ENCODE results near the gene TMEM154. TPM values are rescaled to one million over a fixed set of nuclear protein-coding genes. Genes with fewer than 3 reads are reported as not detected.

TMEM154 gene
- total and polyA plus RNA-seq, 2 donors, result 4.1 to 5.5 TPM

DNA sequence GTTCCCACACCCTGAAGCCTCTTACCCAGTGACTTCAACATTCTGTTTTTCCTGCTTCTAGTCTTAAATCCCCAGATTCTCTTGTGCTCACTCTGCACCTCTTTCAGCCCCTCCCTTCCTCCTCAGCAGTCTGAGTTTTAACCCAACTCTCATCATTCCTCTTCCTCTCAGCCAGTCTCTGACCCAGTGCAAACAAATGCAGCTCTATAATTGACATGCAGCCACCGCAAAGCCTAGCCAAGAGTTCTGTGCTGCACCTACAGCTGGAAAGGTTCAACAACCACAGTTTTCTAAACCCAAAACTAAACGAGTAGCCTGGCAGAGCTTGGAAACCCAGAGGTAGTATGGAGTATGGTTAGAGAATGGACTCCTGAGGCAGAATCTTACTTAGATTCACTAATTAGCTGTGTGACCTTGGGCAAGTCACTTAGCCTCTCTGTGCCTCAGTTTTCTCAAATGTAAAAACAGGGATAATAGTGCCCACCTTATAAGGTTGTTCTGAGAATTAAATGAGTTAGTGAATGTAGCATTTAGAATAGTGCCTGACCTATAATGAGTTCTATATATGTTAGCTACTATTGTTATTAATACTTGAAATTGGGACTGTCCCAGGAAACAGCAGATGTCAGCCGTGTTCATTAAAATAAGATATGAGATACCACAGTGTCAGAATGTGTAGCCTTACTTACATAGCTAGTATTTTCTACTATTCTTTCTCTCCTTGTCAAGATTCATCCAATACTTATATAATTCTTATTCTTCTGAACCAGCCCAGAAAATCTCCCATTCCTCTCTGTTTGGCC is 3.5 kb downstream of the TMEM154 start:
- Histone ChIP-seq H3K27me3 (ENCODE audit: control insufficient read depth in 2 of 2, insufficient read depth in 1 of 2, low read length in 1 of 2) (no peaks in the 10 kb centered on the region), H3K36me3 (ENCODE audit: control insufficient read depth in 2 of 2, insufficient read depth in 2 of 2, low read length in 1 of 2) (no peaks in the 10 kb centered on the region), H3K4me3 (ENCODE audit: low read length in 2 of 2) (no peak overlapping the region), H3K4me1 (ENCODE audit: control insufficient read depth in 2 of 2, insufficient read depth in 2 of 2, low read length in 2 of 2) (peaks cover 10 to 12% of the 10 kb centered on the region in 2 donors), H3K27ac (ENCODE audit: low read depth in 1 of 2, low read length in 1 of 2) (no peak overlapping the region), H3K9me3 (ENCODE audit: control insufficient read depth in 2 of 2, insufficient read depth in 1 of 2, low read length in 1 of 2) (no peaks in the 10 kb centered on the region)
- 92% methylated on average over 3 of the region's 3 CpGs for WGBS
- DNase-seq (ENCODE audit: low read depth in 6 of 9, low spot score in 9 of 9), result no peak

DNA sequence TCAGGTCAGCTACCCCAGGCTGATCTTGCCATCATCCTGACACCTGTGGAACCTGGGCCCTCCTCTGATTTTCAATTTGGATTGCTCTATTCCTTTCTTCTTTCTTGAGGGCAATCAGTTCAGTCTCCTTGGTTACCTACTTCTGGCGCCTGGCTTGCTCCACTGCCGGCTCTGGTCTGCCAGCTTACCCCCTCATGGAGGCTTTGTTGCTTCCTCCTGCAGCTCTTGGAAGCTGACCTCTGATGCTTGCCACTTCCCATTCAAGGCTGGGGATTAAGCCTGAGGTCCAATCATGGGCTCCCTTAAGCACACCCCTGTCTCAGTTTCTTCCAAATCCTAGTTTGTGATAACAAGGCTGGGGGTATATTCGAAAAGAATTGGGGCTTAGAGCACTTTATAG is 5.4 kb downstream of the TMEM154 start:
- DNase-seq (ENCODE audit: low read depth in 6 of 9, low spot score in 9 of 9), result no peak
- WGBS, result 100% methylated on average over 3 of the region's 3 CpGs
- Histone ChIP-seq H3K4me1 (ENCODE audit: control insufficient read depth in 2 of 2, insufficient read depth in 2 of 2, low read length in 2 of 2) (peaks cover 5 to 7% of the 10 kb centered on the region in 2 donors), H3K27ac (ENCODE audit: low read depth in 1 of 2, low read length in 1 of 2) (no peak overlapping the region), H3K4me3 (ENCODE audit: low read length in 2 of 2) (no peak overlapping the region), H3K9me3 (ENCODE audit: control insufficient read depth in 2 of 2, insufficient read depth in 1 of 2, low read length in 1 of 2) (no peaks in the 10 kb centered on the region), H3K27me3 (ENCODE audit: control insufficient read depth in 2 of 2, insufficient read depth in 1 of 2, low read length in 1 of 2) (no peaks in the 10 kb centered on the region), H3K36me3 (ENCODE audit: control insufficient read depth in 2 of 2, insufficient read depth in 2 of 2, low read length in 1 of 2) (no peaks in the 10 kb centered on the region)

DNA sequence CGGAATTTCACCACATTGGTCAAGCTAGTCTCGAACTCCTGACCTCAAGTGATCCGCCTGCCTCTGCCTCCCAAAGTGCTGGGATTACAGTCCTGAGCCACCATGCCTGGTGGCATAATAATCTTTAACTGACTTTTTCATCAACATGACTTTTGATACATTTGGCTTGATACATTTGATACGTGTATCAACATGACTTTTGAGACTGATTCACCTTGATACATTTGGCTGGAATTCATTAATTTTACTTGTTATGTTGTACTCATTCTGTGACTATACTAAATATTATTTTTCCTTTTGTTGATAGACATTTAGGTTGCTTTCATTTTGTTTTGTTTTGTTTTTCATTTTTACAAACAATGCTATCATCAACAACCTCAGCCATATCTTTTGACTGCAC is 6.3 kb downstream of the TMEM154 start:
- Histone ChIP-seq H3K4me1 (ENCODE audit: control insufficient read depth in 2 of 2, insufficient read depth in 2 of 2, low read length in 2 of 2) (peaks cover 2 to 4% of the 10 kb centered on the region in 2 donors), H3K36me3 (ENCODE audit: control insufficient read depth in 2 of 2, insufficient read depth in 2 of 2, low read length in 1 of 2) (no peaks in the 10 kb centered on the region), H3K4me3 (ENCODE audit: low read length in 2 of 2) (no peak overlapping the region), H3K27ac (ENCODE audit: low read depth in 1 of 2, low read length in 1 of 2) (no peak overlapping the region), H3K27me3 (ENCODE audit: control insufficient read depth in 2 of 2, insufficient read depth in 1 of 2, low read length in 1 of 2) (no peaks in the 10 kb centered on the region), H3K9me3 (ENCODE audit: control insufficient read depth in 2 of 2, insufficient read depth in 1 of 2, low read length in 1 of 2) (no peaks in the 10 kb centered on the region)
- no peak for DNase-seq (ENCODE audit: low read depth in 6 of 9, low spot score in 9 of 9)
- 94% methylated on average over 4 of the region's 4 CpGs for WGBS

DNA sequence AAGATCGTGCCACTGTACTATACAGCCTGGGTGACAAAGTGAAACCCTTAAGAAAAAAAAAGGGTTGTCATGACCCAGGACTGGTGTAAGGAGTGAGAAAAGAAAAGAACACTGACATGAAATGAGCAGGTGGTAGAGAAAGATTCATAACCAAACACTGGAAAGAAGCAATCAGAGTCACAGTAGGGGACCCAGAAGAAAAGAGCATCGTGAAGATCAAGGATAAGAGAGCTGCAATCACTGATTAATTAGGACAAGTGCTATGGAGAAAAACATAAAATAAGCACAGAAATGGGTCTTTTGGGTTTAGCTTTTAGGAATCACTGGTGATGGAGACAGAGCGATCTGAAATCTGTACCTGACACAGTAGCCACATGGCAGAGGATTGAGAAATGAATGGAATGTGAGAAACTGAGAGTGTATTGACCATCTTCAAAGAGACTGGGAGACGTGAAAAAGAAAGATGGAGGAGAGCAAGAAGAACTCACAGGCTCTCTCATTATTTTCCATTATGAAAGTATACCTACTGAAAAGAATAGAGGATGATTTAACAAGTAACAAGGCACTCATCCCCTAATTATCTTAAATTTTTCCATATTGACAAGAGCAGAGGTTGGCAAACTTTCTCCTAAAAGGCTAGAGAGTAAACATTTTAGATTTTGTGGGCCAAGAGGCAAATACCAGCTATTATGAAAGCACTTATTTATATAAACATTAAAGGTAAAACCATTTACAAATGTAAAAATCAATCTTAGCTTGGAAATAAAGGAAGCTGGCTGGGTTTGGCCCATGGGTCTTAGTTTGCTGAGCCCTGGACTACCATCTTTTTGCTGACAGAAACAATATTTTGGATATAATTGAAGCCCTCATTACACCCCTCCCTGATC is 7.3 kb downstream of the TMEM154 start:
- Histone ChIP-seq H3K4me3 (ENCODE audit: low read length in 2 of 2) (no peak overlapping the region), H3K36me3 (ENCODE audit: control insufficient read depth in 2 of 2, insufficient read depth in 2 of 2, low read length in 1 of 2) (no peaks in the 10 kb centered on the region), H3K27me3 (ENCODE audit: control insufficient read depth in 2 of 2, insufficient read depth in 1 of 2, low read length in 1 of 2) (no peaks in the 10 kb centered on the region), H3K9me3 (ENCODE audit: control insufficient read depth in 2 of 2, insufficient read depth in 1 of 2, low read length in 1 of 2) (no peaks in the 10 kb centered on the region), H3K4me1 (ENCODE audit: control insufficient read depth in 2 of 2, insufficient read depth in 2 of 2, low read length in 2 of 2) (peaks cover 9 to 10% of the 10 kb centered on the region in 2 donors), H3K27ac (ENCODE audit: low read depth in 1 of 2, low read length in 1 of 2) (no peak overlapping the region)
- WGBS, result 98% methylated on average over 4 of the region's 4 CpGs
- no peak for DNase-seq (ENCODE audit: low read depth in 6 of 9, low spot score in 9 of 9)

DNA sequence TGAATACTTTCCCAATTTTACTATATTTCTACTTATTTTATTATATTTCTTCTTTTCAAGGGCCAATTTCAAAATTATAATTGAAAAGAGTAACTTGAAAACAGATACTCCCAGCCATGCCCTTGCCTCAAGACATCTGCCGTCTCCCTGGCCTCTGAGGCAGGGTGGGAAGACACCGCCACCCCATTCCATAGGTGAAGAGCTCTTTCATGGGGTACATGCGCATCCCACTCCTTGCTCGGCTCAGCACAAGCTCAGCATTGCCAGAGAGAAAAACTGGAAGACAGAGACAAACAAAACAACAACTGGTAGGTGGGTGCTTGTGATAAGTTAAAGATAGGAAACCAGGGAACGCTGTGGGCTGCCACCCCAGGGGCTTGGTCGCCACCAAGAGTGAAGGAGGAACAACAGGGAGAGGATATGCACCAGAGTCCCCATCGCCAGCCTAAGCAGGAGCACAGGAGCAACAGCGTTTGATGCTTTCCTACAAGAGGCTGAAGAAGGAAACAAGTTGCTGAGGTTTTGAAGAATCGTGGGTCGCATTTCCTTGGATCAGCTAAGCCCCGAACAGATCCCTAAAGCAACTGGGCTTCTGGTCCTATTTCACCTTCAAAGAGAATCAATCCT is 11.3 kb downstream of the TMEM154 start:
- Histone ChIP-seq H3K27ac (ENCODE audit: low read depth in 1 of 2, low read length in 1 of 2) (peak overlapping the region in 1 of 2 donors; percentile 44), H3K36me3 (ENCODE audit: control insufficient read depth in 2 of 2, insufficient read depth in 2 of 2, low read length in 1 of 2) (peaks cover 0 to 3% of the 10 kb centered on the region in 2 donors), H3K9me3 (ENCODE audit: control insufficient read depth in 2 of 2, insufficient read depth in 1 of 2, low read length in 1 of 2) (peaks cover 0 to 1% of the 10 kb centered on the region in 2 donors), H3K4me3 (ENCODE audit: low read length in 2 of 2) (no peak overlapping the region), H3K27me3 (ENCODE audit: control insufficient read depth in 2 of 2, insufficient read depth in 1 of 2, low read length in 1 of 2) (no peaks in the 10 kb centered on the region), H3K4me1 (ENCODE audit: control insufficient read depth in 2 of 2, insufficient read depth in 2 of 2, low read length in 2 of 2) (peaks cover 12 to 26% of the 10 kb centered on the region in 2 donors)
- 93% methylated on average over 11 of the region's 11 CpGs for WGBS
- DNase-seq (ENCODE audit: low read depth in 6 of 9, low spot score in 9 of 9), result no peak

DNA sequence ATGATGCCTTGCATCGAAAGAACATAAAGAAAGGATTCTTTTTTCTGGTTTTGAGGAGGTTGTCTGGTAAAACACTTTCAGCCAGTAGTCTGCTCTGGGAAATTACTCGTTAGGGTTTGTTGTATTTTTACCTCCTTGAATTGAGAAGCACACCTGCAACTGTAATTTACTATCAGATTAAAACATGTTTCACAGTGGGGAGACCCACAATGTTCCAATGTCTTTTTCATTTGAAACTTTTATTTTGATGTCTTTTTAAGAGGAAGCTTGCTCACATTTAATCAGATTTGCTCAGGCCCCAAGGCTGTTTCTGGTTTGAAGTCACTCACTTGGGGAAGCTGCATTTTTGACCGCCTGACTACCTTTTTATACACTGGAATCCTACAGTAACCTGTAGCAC is 12.0 kb downstream of the TMEM154 start:
- Histone ChIP-seq H3K27ac (ENCODE audit: low read depth in 1 of 2, low read length in 1 of 2) (peak overlapping the region in 1 of 2 donors; percentile 44), H3K36me3 (ENCODE audit: control insufficient read depth in 2 of 2, insufficient read depth in 2 of 2, low read length in 1 of 2) (peaks cover 0 to 3% of the 10 kb centered on the region in 2 donors), H3K9me3 (ENCODE audit: control insufficient read depth in 2 of 2, insufficient read depth in 1 of 2, low read length in 1 of 2) (peaks cover 0 to 1% of the 10 kb centered on the region in 2 donors), H3K27me3 (ENCODE audit: control insufficient read depth in 2 of 2, insufficient read depth in 1 of 2, low read length in 1 of 2) (no peaks in the 10 kb centered on the region), H3K4me3 (ENCODE audit: low read length in 2 of 2) (no peak overlapping the region), H3K4me1 (ENCODE audit: control insufficient read depth in 2 of 2, insufficient read depth in 2 of 2, low read length in 2 of 2) (peaks cover 12 to 33% of the 10 kb centered on the region in 2 donors)
- peak in 1 of 9 donors; percentile 55 for DNase-seq (ENCODE audit: low read depth in 6 of 9, low spot score in 9 of 9)
- 15% methylated on average over 3 of the region's 3 CpGs for WGBS

DNA sequence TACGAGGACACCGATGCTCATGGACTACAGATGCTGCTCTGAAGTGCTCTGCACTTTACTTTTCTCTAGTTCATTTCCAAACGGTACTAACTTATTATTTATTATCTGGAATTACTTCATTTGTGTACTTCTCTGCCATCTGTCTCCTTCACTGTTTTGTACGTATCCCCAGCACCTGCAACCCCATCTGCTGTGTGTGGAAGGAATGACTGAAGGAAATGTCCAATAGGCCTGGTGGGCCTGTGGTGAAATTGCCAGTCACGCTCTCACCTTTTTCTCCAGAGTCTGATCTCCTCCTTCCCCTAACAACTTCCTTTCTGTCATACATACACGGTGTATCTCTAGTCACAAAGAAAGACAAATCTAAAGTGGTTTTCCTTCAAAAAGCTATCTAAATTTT is 12.9 kb downstream of the TMEM154 start:
- H3K4me3 ChIP-seq (ENCODE audit: low read length in 2 of 2), result no peak overlapping the region
- H3K4me1 ChIP-seq (ENCODE audit: control insufficient read depth in 2 of 2, insufficient read depth in 2 of 2, low read length in 2 of 2), result peaks cover 15 to 41% of the 10 kb centered on the region in 2 donors
- WGBS, result 70% methylated on average over 6 of the region's 6 CpGs
- peaks cover 0 to 1% of the 10 kb centered on the region in 2 donors for H3K9me3 ChIP-seq (ENCODE audit: control insufficient read depth in 2 of 2, insufficient read depth in 1 of 2, low read length in 1 of 2)
- H3K27ac ChIP-seq (ENCODE audit: low read depth in 1 of 2, low read length in 1 of 2), result peak overlapping the region in 1 of 2 donors; percentile 44
- H3K36me3 ChIP-seq (ENCODE audit: control insufficient read depth in 2 of 2, insufficient read depth in 2 of 2, low read length in 1 of 2), result peaks cover 0 to 3% of the 10 kb centered on the region in 2 donors
- peak in 1 of 9 donors; percentile 22 for DNase-seq (ENCODE audit: low read depth in 6 of 9, low spot score in 9 of 9)
- H3K27me3 ChIP-seq (ENCODE audit: control insufficient read depth in 2 of 2, insufficient read depth in 1 of 2, low read length in 1 of 2), result no peaks in the 10 kb centered on the region

DNA sequence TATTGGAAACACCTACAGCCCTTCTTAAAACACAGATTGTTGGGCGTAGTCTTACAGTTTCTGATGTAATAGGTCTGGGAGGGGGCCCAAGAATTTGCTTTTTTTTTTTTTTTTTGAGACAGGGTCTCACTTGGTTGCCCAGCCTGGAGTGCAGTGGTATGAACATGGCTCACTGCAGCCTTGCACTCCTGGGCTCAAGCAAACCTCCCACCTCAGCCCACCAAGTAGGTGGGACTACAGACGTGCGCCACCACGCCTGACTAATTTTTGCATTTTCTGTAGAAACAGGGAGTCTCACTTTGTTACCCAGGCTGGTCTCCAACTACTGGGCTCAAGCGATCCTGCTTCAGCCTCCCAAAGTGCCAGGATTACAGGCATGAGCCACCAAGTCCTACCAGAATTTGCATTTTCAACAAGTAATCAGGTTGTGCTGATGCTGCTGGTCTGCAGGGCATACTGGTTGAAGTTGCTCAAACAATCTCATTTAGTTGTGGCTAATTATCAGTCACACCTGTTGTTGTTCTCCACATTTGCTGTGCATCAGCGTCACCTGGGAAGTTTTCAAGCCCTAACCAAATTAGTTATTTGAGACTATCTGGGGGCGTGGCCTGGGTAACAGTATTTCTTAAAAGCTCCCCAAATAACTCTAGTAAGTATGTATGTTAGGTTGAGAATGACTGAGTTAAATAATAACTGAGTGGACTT is 14.0 kb downstream of the TMEM154 start:
- Histone ChIP-seq H3K4me1 (ENCODE audit: control insufficient read depth in 2 of 2, insufficient read depth in 2 of 2, low read length in 2 of 2) (peaks cover 15 to 42% of the 10 kb centered on the region in 2 donors), H3K9me3 (ENCODE audit: control insufficient read depth in 2 of 2, insufficient read depth in 1 of 2, low read length in 1 of 2) (peaks cover 0 to 1% of the 10 kb centered on the region in 2 donors), H3K27me3 (ENCODE audit: control insufficient read depth in 2 of 2, insufficient read depth in 1 of 2, low read length in 1 of 2) (no peaks in the 10 kb centered on the region), H3K27ac (ENCODE audit: low read depth in 1 of 2, low read length in 1 of 2) (no peak overlapping the region), H3K4me3 (ENCODE audit: low read length in 2 of 2) (no peak overlapping the region), H3K36me3 (ENCODE audit: control insufficient read depth in 2 of 2, insufficient read depth in 2 of 2, low read length in 1 of 2) (peaks cover 0 to 3% of the 10 kb centered on the region in 2 donors)
- WGBS, result 96% methylated on average over 7 of the region's 7 CpGs
- no peak for DNase-seq (ENCODE audit: low read depth in 6 of 9, low spot score in 9 of 9)

Measured in thymus (tissue), 11 donors.